ENCODE data around the gene SS18L1. TPM values are rescaled to one million over a fixed set of nuclear protein-coding genes. Genes with fewer than 3 reads are reported as not detected.
"Not testable (repeated sequence)": the region's sequence is repeated elsewhere in the genome, so short reads cannot be mapped to it uniquely, and the experiment has no call there.

SS18L1 gene
- total and polyA plus RNA-seq, 3 donors from 2014 or later, result 16.2 to 69.5 (median 54.6) TPM

DNA sequence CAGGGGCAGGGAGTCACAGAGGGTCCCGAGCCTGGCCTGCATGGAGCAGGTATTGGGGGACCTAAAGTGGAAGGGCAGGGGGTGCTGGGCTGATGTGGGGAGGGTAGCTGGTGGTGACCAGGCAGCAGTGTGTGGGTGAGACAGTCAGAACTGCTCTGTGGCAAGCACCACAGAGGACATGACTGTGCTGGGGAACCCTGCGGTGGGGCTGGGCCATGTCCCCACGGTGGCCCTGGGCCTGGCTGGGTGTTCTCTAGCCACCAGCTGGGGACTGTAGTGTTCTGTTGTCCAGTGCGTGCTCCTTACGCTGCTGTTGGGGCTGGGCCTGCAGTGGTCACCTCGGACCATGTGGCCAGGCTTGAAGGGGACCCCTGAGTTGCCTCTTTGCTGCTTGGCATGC lies 3.6 kb downstream of the SS18L1 start:
- no peaks in the 10 kb centered on the region for H3K9me3 ChIP-seq
- no peaks in the 10 kb centered on the region for H3K36me3 ChIP-seq (ENCODE audit: low read depth, missing control alignments)
- H3K4me1 ChIP-seq, result peaks cover 20% of the 10 kb centered on the region
- no peaks in the 10 kb centered on the region for H3K27me3 ChIP-seq
- H3K4me3 ChIP-seq, result no peak overlapping the region
- intact Hi-C loops (cut with DNase I; ENCODE audit: low total_unique reads), result no loop called here
- DNase-seq, result no peak
- TF ChIP-seq POLR2A (IDR thresholded peaks at IDR 0.05), result no peak
- TF ChIP-seq, protein P1, sequence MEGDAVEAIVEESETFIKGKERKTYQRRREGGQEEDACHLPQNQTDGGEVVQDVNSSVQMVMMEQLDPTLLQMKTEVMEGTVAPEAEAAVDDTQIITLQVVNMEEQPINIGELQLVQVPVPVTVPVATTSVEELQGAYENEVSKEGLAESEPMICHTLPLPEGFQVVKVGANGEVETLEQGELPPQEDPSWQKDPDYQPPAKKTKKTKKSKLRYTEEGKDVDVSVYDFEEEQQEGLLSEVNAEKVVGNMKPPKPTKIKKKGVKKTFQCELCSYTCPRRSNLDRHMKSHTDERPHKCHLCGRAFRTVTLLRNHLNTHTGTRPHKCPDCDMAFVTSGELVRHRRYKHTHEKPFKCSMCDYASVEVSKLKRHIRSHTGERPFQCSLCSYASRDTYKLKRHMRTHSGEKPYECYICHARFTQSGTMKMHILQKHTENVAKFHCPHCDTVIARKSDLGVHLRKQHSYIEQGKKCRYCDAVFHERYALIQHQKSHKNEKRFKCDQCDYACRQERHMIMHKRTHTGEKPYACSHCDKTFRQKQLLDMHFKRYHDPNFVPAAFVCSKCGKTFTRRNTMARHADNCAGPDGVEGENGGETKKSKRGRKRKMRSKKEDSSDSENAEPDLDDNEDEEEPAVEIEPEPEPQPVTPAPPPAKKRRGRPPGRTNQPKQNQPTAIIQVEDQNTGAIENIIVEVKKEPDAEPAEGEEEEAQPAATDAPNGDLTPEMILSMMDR (IDR thresholded peaks at IDR 0.05), result no peak
- 91 to 96% methylated on average over 6 of the region's 6 CpGs for WGBS, 2 donors
- no peak overlapping the region for H3K27ac ChIP-seq

DNA sequence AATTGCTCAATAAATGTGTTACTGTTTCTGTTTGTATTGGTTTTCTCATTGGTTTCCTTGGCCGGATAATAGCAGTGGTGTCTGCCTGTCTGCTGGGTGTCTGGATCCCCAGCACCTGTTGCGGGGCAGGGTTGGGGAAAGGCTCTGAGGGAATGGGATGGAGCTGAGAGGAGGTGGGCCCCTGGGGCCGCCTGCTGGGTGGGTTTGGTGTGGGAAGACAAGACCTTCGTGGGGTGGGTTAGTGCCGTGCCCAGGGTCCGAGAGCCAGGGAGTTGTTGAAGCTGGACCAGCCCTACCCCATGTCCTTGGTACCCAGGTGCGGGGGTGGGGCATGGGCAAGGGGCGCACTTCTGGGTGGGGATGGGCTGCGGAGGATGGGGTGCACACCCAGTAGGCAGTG lies 4.0 kb downstream of the SS18L1 start:
- Histone ChIP-seq H3K9me3 (no peaks in the 10 kb centered on the region), H3K4me1 (peaks cover 20% of the 10 kb centered on the region), H3K27me3 (no peaks in the 10 kb centered on the region), H3K27ac (no peak overlapping the region), H3K4me3 (no peak overlapping the region), H3K36me3 (ENCODE audit: low read depth, missing control alignments) (no peaks in the 10 kb centered on the region)
- DNase-seq, result no peak
- 97% methylated on average over 9 of the region's 9 CpGs for WGBS, 2 donors
- intact Hi-C loops (cut with DNase I; ENCODE audit: low total_unique reads), result no loop called here
- TF ChIP-seq, protein P1 (IDR thresholded peaks at IDR 0.05), result no peak
- no peak for TF ChIP-seq POLR2A (IDR thresholded peaks at IDR 0.05)

DNA sequence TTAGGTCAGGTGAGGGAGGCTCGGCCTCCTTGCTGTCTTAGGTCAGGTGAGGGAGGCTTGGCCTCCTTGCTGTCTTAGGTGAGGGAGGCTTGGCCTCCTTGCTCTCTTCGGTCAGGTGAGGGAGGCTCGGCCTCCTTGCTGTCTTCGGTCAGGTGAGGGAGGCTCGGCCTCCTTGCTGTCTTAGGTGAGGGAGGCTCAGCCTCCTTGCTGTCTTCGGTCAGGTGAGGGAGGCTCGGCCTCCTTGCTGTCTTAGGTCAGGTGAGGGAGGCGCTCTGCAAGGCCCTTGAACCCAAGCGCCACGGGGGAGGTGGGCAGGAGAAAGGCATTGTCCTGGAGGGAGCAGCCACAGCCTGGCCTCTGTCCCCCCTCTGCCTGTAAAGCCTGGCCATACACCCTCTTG lies 4.8 kb downstream of the SS18L1 start:
- H3K9me3 ChIP-seq; H3K27me3 ChIP-seq; DNase-seq; intact Hi-C loops (cut with DNase I; ENCODE audit: low total_unique reads); H3K27ac ChIP-seq; H3K4me3 ChIP-seq; H3K36me3 ChIP-seq (ENCODE audit: low read depth, missing control alignments): not testable (repeated sequence)
- WGBS, 2 donors, result 89 to 100% methylated on average over 1 to 10 of the region's 10 CpGs
- peaks cover 20% of the 10 kb centered on the region for H3K4me1 ChIP-seq

DNA sequence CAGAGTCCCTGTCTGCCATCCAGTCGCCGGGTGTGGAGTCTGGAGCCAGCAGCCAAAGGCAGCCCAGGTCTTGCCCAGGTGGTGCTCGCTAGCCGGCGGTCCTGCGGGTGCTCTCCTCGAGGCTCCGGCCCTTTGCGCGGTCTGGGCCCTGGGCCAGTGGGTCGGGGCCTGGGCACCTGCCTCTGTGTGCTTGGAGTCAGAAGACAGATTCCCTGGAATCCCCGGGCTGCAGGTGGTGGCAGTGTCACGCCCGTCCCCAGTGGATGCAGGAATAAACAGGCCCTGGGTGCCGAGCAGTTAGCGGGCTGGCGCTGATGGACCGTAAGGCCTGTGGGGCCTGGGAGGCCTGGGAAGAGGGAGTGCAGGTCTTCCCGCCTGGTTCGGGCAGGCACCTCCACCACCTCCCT lies 5.3 kb downstream of the SS18L1 start:
- no peak for DNase-seq
- Histone ChIP-seq H3K9me3 (no peaks in the 10 kb centered on the region), H3K4me1 (peaks cover 20% of the 10 kb centered on the region), H3K27me3 (no peaks in the 10 kb centered on the region), H3K36me3 (ENCODE audit: low read depth, missing control alignments) (no peaks in the 10 kb centered on the region), H3K27ac (no peak overlapping the region), H3K4me3 (no peak overlapping the region)
- TF ChIP-seq POLR2A (IDR thresholded peaks at IDR 0.05), result no peak
- TF ChIP-seq, protein P1 (IDR thresholded peaks at IDR 0.05), result no peak
- WGBS, 2 donors, result 85% methylated on average over 20 of the region's 20 CpGs; no CpG with 5 or more reads in 1 of the 2 donors
- intact Hi-C loops (cut with DNase I; ENCODE audit: low total_unique reads), result no loop called here

DNA sequence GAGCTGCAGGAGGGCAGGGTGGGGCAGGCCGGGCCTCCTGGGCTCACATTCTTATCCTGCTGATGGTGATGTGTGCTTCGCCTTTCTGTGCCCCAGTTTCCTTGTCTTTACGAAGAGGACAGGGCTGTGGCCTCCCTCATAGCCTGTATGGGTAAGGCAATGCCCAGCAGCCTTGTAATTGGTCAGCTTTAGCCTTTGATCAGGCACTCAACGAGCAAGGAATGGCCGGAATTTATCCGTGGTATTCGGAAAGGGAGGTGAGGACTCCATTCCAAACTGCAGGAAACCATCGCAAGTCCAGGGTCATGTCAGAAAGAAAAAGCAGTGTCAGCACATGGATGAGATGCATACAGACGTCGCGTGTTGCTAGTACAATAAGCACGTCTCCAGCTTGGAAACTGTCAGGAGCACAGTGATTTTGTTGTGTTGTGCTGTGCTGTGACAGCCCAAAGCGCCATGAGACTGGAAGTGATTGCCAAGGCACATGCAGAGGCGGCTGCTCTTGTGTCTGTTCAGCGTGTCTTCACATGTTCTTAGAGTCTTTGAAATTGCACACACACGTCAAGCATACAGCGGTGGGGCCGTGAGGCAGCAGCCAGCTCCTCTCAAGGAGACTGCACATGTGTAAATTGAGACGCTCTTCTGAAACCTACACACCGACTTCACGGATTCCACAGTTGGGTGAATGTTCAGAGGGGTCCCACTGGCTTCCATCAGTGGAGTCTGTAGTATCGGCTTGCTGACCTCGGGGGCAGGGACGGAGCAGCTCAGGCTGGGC lies 6.2 kb downstream of the SS18L1 start:
- no peaks in the 10 kb centered on the region for H3K9me3 ChIP-seq
- H3K27ac ChIP-seq, result no peak overlapping the region
- no peaks in the 10 kb centered on the region for H3K36me3 ChIP-seq (ENCODE audit: low read depth, missing control alignments)
- WGBS, 2 donors, result 77 to 78% methylated on average over 24 of the region's 24 CpGs
- peaks cover 17% of the 10 kb centered on the region for H3K4me1 ChIP-seq
- no peak for DNase-seq
- H3K4me3 ChIP-seq, result no peak overlapping the region
- no peak for TF ChIP-seq POLR2A (IDR thresholded peaks at IDR 0.05)
- TF ChIP-seq, protein P1 (IDR thresholded peaks at IDR 0.05), result no peak
- H3K27me3 ChIP-seq, result no peaks in the 10 kb centered on the region
- intact Hi-C loops (cut with DNase I; ENCODE audit: low total_unique reads), result no loop called here

Data from testis (tissue), 3 donors.